CD4-positive, alpha-beta T cell (primary cell): ENCODE data around the gene VSIG10. TPM values are rescaled to one million over a fixed set of nuclear protein-coding genes. Genes with fewer than 3 reads are reported as not detected.

ENCODE experiments used
- ATAC-seq: fragments of 200-7000 bp; cut with Tn5 transposase; one replicate; pipeline ENCODE4 v1.10.0; 2022; ENCODE audit warnings: mild to moderate bottlenecking; ENCODE audit not compliant: poor library complexity
- CTCF ChIA-PET: fragments of 350-600 bp; sonication (Branson Sonifier 250); formaldehyde crosslinking; loops from one replicate; lab custom pipeline; 2021; ENCODE audit warnings: antibody characterized with exemption, inconsistent platforms; lab: Charles Lee
- POLR2A ChIA-PET: fragments of 350-600 bp; sonication (Branson Sonifier 250); formaldehyde crosslinking; loops from one replicate; lab custom pipeline; 2021; ENCODE audit warnings: antibody characterized with exemption, inconsistent platforms; lab: Charles Lee
- DNase-seq, 14 experiments: peaks; one replicate each; pipeline ENCODE4 v3.0.0-alpha.2; 2013 to 2020; ENCODE audit warnings: mixed read lengths in 2 of 14
- H3K27ac ChIP-seq, 2 donors: one replicate each; pipeline versions ENCODE4 v1.5.1 to v1.7.0; 2013; ENCODE audit warnings: low read length in 2 of 2, low read depth in 1 of 2, mild to moderate bottlenecking in 1 of 2
- H3K27me3 ChIP-seq, 2 experiments: 1 replicate in 1 of 2; 2 replicates in 1 of 2; pipeline versions ENCODE4 v1.6.1 to v1.7.0; 2013; ENCODE audit warnings: low read length in 2 of 2, control low read depth in 1 of 2, mild to moderate bottlenecking in 1 of 2, moderate library complexity in 1 of 2; ENCODE audit not compliant: insufficient read depth in 2 of 2, control insufficient read depth in 1 of 2
- H3K36me3 ChIP-seq: one replicate; pipeline ENCODE4 v1.6.1; 2013; ENCODE audit warnings: low read length, control low read depth; ENCODE audit not compliant: insufficient read depth
- H3K4me1 ChIP-seq: one replicate; pipeline ENCODE4 v1.6.1; 2013; ENCODE audit warnings: low read length, control low read depth; ENCODE audit not compliant: insufficient read depth
- H3K4me3 ChIP-seq: one replicate; pipeline ENCODE4 v1.5.1; 2013; ENCODE audit warnings: mild to moderate bottlenecking, low read length, moderate library complexity
- H3K9me3 ChIP-seq, 2 experiments: 1 replicate in 1 of 2; 2 replicates in 1 of 2; pipeline versions ENCODE4 v1.6.1 to v1.7.0; 2013; ENCODE audit warnings: low read length in 2 of 2, mild to moderate bottlenecking in 2 of 2, control low read depth in 1 of 2, moderate library complexity in 1 of 2; ENCODE audit not compliant: control insufficient read depth in 1 of 2, insufficient read depth in 1 of 2
- H3K27ac Mint-ChIP-seq: one replicate; pipeline ENCODE4 v1.8.0; 2020; ENCODE audit warnings: mixed read lengths
- H3K27me3 Mint-ChIP-seq: one replicate; pipeline ENCODE4 v1.8.0; 2021; ENCODE audit warnings: mixed read lengths
- H3K36me3 Mint-ChIP-seq: one replicate; pipeline ENCODE4 v1.8.0; 2021; ENCODE audit warnings: low read depth, mixed read lengths
- H3K4me1 Mint-ChIP-seq: one replicate; pipeline ENCODE4 v1.8.0; 2021; ENCODE audit warnings: low read depth, mixed read lengths
- H3K4me3 Mint-ChIP-seq: one replicate; pipeline ENCODE4 v1.8.0; 2020; ENCODE audit warnings: mild to moderate bottlenecking, mixed read lengths
- H3K9me3 Mint-ChIP-seq: one replicate; pipeline ENCODE4 v1.8.0; 2020; ENCODE audit warnings: mixed read lengths
- CTCF ChIP-seq: fragments of 200-600 bp; IDR thresholded peaks from one replicate; pipeline ENCODE4 v1.8.0; 2022; ENCODE audit warnings: antibody characterized with exemption, mild to moderate bottlenecking
- intact Hi-C, 2 experiments: fragments of 100-400 bp; cut with DNase I in 1 of 2; cut with micrococcal nuclease in 1 of 2; formaldehyde crosslinking; loops; one replicate each; pipeline versions ENCODE4 v1.15.1 to v1.9.0; 2023 to 2025; cut with DNase I, micrococcal nuclease
- total RNA-seq, 174 experiments: library from RNA in 2 of 174; stranded (reverse) in 2 of 174; gene quantifications; one replicate each; pipeline ENCODE4 v1.2.3 and lab custom pipeline; 2021 to 2026

VSIG10 gene
- total RNA-seq, 2 experiments from 2014 or later: 2.2 TPM

GRCh38 chr12:118068445-118068844 is 35.4 kb downstream of the VSIG10 start:
- Mint-ChIP-seq H3K4me3 (no peak overlapping the region), H3K36me3 (no peaks in the 10 kb centered on the region), H3K27me3 (peaks cover 4% of the 10 kb centered on the region), H3K4me1 (peaks cover 25% of the 10 kb centered on the region), H3K27ac (no peak overlapping the region), H3K9me3 (no peaks in the 10 kb centered on the region)
- POLR2A ChIA-PET: no interaction called here
- CTCF ChIA-PET: interaction anchor here (0.7 kb wide), 1 partner anchor 99 kb away, joined by 3 read pairs; no protein-coding TSS in a partner anchor
- ATAC-seq (no peak), DNase-seq (no peak)
- no peak for TF ChIP-seq CTCF
- Histone ChIP-seq H3K27ac (no peak overlapping the region), H3K4me3 (no peak overlapping the region), H3K9me3 (no peaks in the 10 kb centered on the region), H3K27me3 (no peaks in the 10 kb centered on the region), H3K36me3 (no peaks in the 10 kb centered on the region), H3K4me1 (peaks cover 5% of the 10 kb centered on the region)
- intact Hi-C loops: no loop called here

DNA sequence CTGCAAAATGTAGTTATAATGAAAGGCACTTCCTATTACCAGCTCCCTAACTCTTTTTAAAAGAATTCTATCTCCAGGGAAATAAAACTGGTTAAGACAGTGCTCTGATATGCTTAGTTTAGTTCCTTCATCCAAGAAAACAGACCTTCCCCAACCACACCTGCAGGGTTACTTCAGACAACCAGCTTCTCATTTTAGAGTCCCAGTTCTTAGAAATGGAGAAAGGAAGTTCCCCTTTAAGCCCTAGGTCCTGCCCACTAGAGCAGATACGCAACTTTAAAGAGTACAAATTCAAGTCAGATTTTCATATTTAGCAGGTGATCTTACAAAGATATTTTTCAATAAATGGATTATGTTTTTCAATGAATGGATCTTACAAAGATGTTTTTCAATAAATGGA is 38.4 kb downstream of the VSIG10 start:
- TF ChIP-seq CTCF: no peak
- Histone ChIP-seq H3K27me3 (no peaks in the 10 kb centered on the region), H3K4me3 (no peak overlapping the region), H3K36me3 (no peaks in the 10 kb centered on the region), H3K4me1 (peaks cover 23% of the 10 kb centered on the region), H3K27ac (no peak overlapping the region), H3K9me3 (no peaks in the 10 kb centered on the region)
- no peaks in the 10 kb centered on the region for H3K9me3 Mint-ChIP-seq
- ATAC-seq (no peak), DNase-seq (peak in 1 of 14 experiments; percentile 3)
- peaks cover 37% of the 10 kb centered on the region for H3K4me1 Mint-ChIP-seq
- H3K27ac Mint-ChIP-seq: no peak overlapping the region
- H3K27me3 Mint-ChIP-seq: peaks cover 4% of the 10 kb centered on the region
- ChIA-PET CTCF (interaction anchor here (0.6 to 3.2 kb wide), 3 partner anchors 10 to 49 kb away, joined by 3 to 18 read pairs (median 6); partner anchors contain the start of genes RFC5 and VSIG10), POLR2A (no interaction called here)
- intact Hi-C loops: no loop called here
- H3K4me3 Mint-ChIP-seq: peak overlapping the region; percentile 78
- peaks cover 14% of the 10 kb centered on the region for H3K36me3 Mint-ChIP-seq

- H3K4me1 ChIP-seq: peaks cover 30% of the 10 kb centered on the region
- peak overlapping the region; percentile 87 for H3K27ac Mint-ChIP-seq
- no peaks in the 10 kb centered on the region for H3K36me3 ChIP-seq
- peak in 4 of 14 experiments; percentile 12 to 49 (median 32) for DNase-seq
- no peak overlapping the region for H3K27ac ChIP-seq
- intact Hi-C loops: loop anchor here in 1 of 2 experiments (5.0 kb wide), 2 partner anchors 73 to 313 kb away; partner anchors contain the start of genes PEBP1 and SUDS3
- ChIA-PET POLR2A (interaction anchor here (1.1 to 1.5 kb wide), 2 partner anchors 72 to 308 kb away, joined by 4 to 12 read pairs; partner anchors contain the start of genes PEBP1 and TAOK3), CTCF (interaction anchor here (0.5 to 3.2 kb wide), 7 partner anchors 9 to 311 kb away, joined by 3 to 18 read pairs (median 4); partner anchors contain the start of genes SUDS3 and VSIG10)
- peak overlapping the region; percentile 78 for H3K4me3 Mint-ChIP-seq
- H3K4me1 Mint-ChIP-seq: peaks cover 44% of the 10 kb centered on the region
- H3K27me3 Mint-ChIP-seq: peaks cover 4% of the 10 kb centered on the region
- H3K9me3 ChIP-seq: no peaks in the 10 kb centered on the region
- no peak for TF ChIP-seq CTCF
- H3K4me3 ChIP-seq: no peak overlapping the region
- no peaks in the 10 kb centered on the region for H3K27me3 ChIP-seq
- peak; percentile 49 for ATAC-seq
- H3K36me3 Mint-ChIP-seq: peaks cover 22% of the 10 kb centered on the region
- no peaks in the 10 kb centered on the region for H3K9me3 Mint-ChIP-seq
Measured at GRCh38 chr12:118064608-118065007, 39.2 kb downstream of the VSIG10 start.
